Stimulated activated CD8-positive, alpha-beta memory T cell treated with anti-CD3 and anti-CD28 coated beads, Interleukin-15, amount 100 ng/mL, for 4 hours (primary cell): ENCODE results near the gene SMIM44.

Experiments
- DNase-seq, 2 donors: peaks; one replicate each; pipeline ENCODE4 v3.0.0-alpha.2; 2020; ENCODE audit warnings: low read depth in 2 of 2

The SMIM44 gene

DNA sequence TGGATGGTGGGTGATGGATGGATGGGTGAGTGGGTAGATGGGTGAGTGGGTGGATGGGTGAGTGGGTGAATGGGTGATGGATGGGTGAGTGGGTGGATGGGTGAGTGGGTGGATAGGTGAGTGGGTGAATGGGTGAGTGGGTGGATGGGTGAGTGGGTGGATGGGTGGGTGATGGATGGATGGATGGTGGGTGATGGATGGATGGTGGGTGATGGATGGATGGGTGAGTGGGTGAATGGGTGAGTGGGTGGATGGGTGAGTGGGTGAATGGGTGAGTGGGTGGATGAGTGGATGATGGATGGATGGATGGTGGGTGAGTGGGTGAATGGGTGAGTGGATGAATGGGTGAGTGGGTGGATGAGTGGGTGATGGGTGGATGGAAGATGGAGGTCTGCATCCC is 5.7 kb downstream of the SMIM44 start:
- no peak for DNase-seq

DNA sequence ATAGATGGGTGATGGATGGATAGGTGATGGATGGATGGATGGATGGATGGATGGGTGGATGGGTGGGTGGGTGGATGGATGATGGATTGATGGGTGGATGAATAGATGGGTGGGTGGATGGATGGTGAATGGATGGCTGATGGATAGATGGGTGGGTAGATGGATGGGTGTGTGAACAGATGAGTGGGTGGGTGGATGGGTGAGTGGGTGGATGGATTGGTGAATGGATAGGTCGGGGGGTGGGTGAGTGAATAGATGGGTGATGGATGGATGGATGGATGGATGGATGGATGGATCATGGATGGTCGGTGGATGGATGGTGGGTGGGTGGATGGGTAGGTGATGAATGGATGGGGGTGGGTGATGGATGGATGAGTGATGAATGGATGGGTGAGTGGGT is 6.4 kb downstream of the SMIM44 start:
- DNase-seq, result no peak

GRCh38 chr19:3475449-3475848 is 7.8 kb downstream of the SMIM44 start:
- no peak for DNase-seq

DNA sequence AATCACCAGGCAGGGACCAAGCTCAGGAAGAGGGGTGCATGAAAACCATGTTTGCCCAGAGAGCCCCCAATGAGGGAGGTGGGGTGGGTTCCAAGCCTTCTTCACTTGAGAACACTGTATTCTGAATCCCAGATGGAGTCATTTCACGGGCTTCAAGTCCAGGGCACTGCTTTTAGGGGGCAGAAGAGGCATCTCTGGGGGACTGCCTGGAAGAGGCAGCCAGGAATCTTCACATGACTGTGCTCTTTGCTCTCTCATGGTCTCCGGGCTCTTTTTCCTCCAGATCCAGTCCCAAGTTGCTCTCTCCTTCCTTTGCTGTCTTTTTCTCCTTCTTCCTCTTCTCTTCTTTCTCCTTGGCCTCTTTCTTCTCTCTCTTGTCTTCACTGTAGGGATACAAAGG is 8.6 kb downstream of the SMIM44 start:
- no peak for DNase-seq

DNA sequence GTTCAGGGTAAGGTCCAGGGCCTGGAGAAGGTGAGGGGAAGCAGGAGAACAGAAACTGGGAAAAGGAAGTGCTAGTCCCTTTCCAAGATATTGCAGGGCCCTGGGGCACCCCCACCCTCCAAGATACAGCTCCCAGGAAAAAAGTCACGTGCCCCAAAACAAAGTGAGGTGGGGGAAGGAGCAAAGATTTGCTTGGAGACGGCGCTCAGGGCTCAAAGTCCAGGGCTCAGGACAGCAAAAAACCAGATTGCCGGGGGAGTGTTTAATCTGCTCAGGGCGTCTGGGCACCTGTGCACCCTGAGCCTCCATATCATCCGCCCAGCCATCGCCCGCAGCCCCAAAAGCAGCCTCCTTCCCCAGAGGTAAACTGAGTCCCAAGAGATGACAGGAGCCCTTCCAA is 9.2 kb downstream of the SMIM44 start:
- DNase-seq, result no peak

DNA sequence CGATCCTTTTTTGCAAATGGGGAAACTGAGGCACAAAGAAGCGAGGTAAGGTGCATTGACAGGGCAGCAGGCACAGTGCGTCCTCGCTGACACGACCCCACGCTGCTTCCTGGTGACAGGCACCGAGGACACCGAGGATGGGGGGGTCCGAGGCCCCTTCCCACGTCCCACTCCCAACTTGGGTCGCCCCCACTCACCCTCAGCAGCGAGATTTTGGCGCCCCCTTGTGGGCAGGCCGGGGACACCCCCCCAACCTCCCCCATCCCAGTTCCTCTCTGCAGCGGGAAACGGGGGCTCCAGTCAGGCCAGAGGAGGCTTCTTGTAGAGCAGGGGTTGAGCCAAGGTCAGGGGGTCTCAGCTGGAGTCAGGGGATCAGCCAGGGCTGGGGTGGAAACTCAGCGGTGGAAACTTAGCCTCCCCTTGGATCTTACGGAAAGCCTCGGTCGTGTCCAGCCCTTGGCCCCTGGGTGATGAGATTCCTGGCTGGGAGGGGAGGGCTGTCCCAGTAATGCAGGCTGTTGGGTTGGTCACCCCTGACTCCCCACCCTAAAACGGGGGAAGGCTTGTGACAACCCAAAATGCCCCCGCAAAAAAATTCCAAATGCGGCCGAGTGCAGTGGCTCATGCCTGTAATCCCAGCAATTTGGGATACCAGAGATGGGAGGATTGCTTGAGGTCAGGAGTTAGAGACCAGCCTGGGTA is 11.1 kb downstream of the SMIM44 start:
- DNase-seq, result no peak

GRCh38 chr19:3470500-3471128 is 12.6 kb downstream of the SMIM44 start:
- DNase-seq, result no peak

DNA sequence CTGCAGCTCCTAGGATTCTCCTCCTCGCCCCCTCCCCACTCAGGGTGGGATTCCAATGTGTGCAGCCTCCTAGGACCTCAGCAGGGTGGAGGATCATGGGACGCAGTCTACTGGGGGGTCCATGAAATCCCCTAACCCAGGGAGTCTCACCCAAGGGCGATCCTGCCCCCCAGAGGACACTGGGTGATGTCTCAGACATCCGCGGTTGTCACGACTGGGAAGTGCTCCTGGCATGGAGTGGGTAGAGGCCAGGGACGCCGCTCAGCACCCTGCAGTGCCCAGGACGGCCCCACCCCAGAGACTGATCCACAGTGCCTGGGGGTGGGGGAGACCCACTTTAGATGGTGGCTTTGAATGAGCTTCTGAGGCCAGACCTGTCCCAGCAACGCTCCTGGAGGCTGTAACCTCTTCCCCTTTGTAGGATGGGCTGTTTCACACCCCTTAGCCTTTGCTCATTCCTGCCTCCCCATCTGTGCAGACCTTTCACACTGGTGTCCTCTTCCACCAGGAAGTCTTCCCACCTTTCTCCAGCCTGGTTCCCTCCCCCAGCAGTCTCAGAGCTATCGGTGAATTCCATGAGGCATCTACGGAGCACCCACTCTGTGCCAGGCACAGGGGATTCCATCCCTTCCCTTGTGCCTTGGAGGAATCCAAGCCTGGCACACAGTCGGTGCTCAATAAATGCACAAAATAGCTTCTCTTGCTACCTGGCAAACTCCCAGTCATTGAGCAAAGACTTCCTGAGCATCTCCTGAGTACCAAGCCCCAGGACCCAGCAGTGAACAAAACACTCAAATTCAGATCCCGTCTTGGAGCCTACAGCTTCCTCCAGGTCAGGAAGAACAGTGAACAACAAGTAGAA is 13.4 kb downstream of the SMIM44 start:
- DNase-seq, result no peak

GRCh38 chr19:3468211-3468610 is 15.0 kb downstream of the SMIM44 start:
- DNase-seq, result no peak

- DNase-seq, result no peak
These were observed 15.6 kb downstream of the SMIM44 start for GRCh38 chr19:3467437-3468198.

GRCh38 chr19:3466635-3467034 is 16.6 kb downstream of the SMIM44 start:
- no peak for DNase-seq

DNA sequence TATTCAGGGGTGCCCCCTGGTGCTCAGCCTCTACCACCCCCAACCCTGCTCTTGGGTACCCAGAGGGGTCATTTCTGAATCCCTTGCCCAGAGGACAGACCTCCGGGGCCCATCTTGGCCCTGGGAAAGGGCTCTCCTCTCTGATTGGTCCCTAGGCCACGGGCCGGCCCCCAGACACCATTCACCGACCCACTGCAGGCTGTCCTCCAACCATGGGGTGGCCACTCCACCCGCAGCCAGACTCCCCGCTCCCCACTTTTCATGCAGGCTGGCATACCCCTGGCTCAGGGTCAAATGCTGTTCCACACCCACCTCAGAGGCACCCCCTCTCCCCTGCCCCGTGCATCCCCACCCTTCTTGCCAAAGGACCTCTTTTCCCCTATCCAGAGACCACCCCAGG is 17.7 kb downstream of the SMIM44 start:
- no peak for DNase-seq

- no peak for DNase-seq
These were observed 18.5 kb downstream of the SMIM44 start for GRCh38 chr19:3464587-3465235.

DNA sequence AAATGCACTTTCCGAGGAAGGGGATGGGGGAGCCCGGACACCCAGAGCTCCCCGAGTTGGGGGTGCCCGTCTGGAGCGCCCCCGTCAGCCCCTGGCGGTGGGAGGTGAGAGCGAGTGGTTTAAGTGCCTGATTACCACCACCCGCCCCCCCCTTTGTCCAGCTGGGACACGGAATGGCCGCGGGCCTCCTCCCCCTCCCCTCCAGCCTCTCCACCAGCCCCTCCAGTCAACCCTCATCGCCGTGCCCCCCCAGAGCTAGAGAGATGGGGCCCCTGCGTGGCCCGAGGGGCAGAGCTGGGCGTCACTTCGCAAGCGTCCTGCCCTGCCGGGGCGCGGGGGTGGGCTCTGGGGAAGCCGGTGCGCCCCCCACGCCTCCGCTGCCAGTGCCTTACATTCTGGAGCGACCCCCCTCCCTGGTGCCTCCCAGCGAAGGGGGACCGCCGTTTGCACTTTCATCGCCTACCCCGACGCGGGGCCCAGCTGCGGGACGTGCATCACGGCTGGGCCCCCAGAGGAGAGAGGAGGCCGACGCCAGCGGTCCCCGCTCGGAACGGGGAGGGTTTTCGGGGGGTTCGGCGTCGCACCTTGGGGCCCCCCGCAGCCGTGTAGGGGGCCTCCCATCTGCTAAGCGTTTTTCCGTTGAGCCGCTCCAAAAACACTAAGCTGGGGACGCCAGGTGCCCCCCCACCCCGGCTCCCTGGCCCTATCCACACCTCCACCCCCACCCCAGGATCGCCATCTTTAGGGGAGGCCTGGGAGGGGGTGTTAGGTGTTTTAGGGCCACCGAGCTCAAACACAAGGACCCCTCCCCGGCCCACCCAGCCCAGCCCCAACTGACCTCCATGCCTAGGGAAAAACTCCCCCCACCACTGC is 19.3 kb downstream of the SMIM44 start:
- no peak for DNase-seq

GRCh38 chr19:3462991-3463713 is 20.1 kb downstream of the SMIM44 start:
- DNase-seq, result no peak

GRCh38 chr19:3459965-3460582 is 23.2 kb downstream of the SMIM44 start:
- DNase-seq, result no peak

GRCh38 chr19:3459089-3459881 is 24.0 kb downstream of the SMIM44 start:
- no peak for DNase-seq

DNA sequence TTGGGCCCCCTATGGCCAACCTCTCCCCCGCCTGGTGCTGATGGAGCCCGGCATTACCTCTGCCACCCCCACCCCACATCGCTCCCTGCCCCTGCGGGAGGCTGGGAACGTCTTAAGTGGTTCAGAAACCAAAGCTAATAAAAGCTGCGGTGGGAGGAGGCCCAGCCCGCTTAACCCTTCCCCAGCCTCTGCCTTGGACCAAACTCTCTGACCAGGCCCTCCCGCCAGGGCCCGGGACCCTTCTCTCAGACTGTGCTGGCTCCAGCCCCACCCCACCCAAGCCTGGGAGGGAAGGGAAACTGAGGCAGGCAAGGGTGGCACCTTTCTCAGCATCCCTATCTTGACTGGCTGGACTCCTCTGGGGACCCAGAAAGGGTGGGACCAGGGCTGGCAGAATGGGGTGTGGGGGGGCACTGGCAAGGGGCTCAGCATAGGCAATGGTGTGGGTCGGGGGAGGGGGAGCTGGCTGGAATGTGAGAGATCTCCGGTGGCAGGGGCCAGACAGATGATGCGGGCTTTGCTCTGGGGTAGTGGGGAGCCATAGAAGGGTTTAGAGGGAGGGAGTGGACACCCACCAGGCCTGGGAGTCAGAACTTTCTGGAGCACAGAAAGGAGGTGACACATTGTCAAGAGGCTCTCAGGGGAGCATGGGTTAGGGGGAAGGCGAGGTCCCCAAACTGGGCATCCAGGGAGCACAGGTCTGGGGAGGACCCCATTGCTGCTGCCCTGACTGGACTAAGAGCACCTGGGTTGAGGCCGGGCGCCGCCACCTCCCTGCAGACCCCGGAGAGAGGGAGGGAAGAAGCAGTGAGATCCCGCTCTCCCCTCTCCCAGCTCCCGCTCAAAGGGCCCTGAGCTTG is 24.8 kb downstream of the SMIM44 start:
- DNase-seq, result no peak
